HG03457 (cell line): ENCODE results near the gene ZNF554.
"Not testable (repeated sequence)": the region's sequence is repeated elsewhere in the genome, so short reads cannot be mapped to it uniquely, and the experiment has no call there.

ENCODE experiments used
- ATAC-seq: cut with Tn5 transposase; IDR thresholded peaks from one replicate; pipeline ENCODE4 v1.9.1; 2021; ENCODE audit warnings: moderate number of reproducible peaks; ENCODE audit not compliant: unreplicated experiment

The ZNF554 gene

GRCh38 chr19:2865334-2866100, 45.8 kb downstream of the ZNF554 start:
- ATAC-seq: no peak

- no peak for ATAC-seq
Observed at GRCh38 chr19:2866495-2867024, 46.9 kb downstream of the ZNF554 start.

- no peak for ATAC-seq
Observed at GRCh38 chr19:2867025-2867991, 47.6 kb downstream of the ZNF554 start, which contains the start of gene ZNF556. ZNF556 (plus strand) TSS chr19:2867335; CDS start chr19:2867422, 87 bp downstream.

- ATAC-seq: no peak
Observed at GRCh38 chr19:2869618-2870017, 50.0 kb downstream of the ZNF554 start.

GRCh38 chr19:2872175-2872574, 52.5 kb downstream of the ZNF554 start:
- ATAC-seq: not testable (repeated sequence)

GRCh38 chr19:2877398-2878331, 58.0 kb downstream of the ZNF554 start:
- ATAC-seq: no peak

GRCh38 chr19:2883686-2884439, 64.2 kb downstream of the ZNF554 start:
- no peak for ATAC-seq

GRCh38 chr19:2885736-2886135, 66.1 kb downstream of the ZNF554 start:
- ATAC-seq: no peak
